Mesenchymal stem cell (in vitro differentiated cells and primary cell): ENCODE measurements around the gene PRKAR2A.

Experiments used
- DNase-seq: peaks from one replicate; pipeline ENCODE4 v3.0.0-alpha.2; 2013
- H2AFZ ChIP-seq: one replicate; pipeline ENCODE4 v1.6.1; 2013; ENCODE audit warnings: low read depth, mild to moderate bottlenecking, control low read depth, inconsistent platforms, low read length, moderate library complexity
- H2AK5ac ChIP-seq: 2 replicates; pipeline ENCODE4 v1.6.1; 2013; ENCODE audit warnings: low read length, moderate library complexity, mild to moderate bottlenecking, inconsistent platforms; ENCODE audit not compliant: severe bottlenecking
- H2BK120ac ChIP-seq: one replicate; pipeline ENCODE4 v1.6.1; 2013; ENCODE audit warnings: low read depth, mild to moderate bottlenecking, inconsistent platforms, low read length, moderate library complexity
- H2BK12ac ChIP-seq, 2 experiments: one replicate each; pipeline ENCODE4 v1.6.1; 2013; ENCODE audit warnings: inconsistent platforms in 2 of 2, low read length in 2 of 2, mild to moderate bottlenecking in 2 of 2, moderate library complexity in 2 of 2, control low read depth in 1 of 2
- H2BK15ac ChIP-seq: one replicate; pipeline ENCODE4 v1.6.1; 2013; ENCODE audit warnings: mild to moderate bottlenecking, low read depth, inconsistent platforms; ENCODE audit not compliant: poor library complexity, severe bottlenecking
- H2BK5ac ChIP-seq: 2 replicates; pipeline ENCODE4 v1.6.1; 2013; ENCODE audit warnings: low read depth, mild to moderate bottlenecking, low read length, control low read depth, inconsistent platforms; ENCODE audit not compliant: poor library complexity, severe bottlenecking
- H3K14ac ChIP-seq, 2 experiments: one replicate each; pipeline ENCODE4 v1.6.1; 2013; ENCODE audit warnings: inconsistent platforms in 2 of 2, low read length in 2 of 2, control low read depth in 1 of 2, mild to moderate bottlenecking in 1 of 2, moderate library complexity in 1 of 2
- H3K18ac ChIP-seq, 2 experiments: one replicate each; pipeline ENCODE4 v1.6.1; 2013; ENCODE audit warnings: inconsistent platforms in 2 of 2, low read length in 2 of 2, control low read depth in 1 of 2, low read depth in 1 of 2, mild to moderate bottlenecking in 1 of 2
- H3K23ac ChIP-seq, 2 experiments: one replicate each; pipeline ENCODE4 v1.6.1; 2013; ENCODE audit warnings: inconsistent platforms in 2 of 2, low read length in 2 of 2, mild to moderate bottlenecking in 2 of 2, moderate library complexity in 2 of 2, control low read depth in 1 of 2
- H3K27ac ChIP-seq: 2 replicates; pipeline ENCODE4 v1.5.1; 2013; ENCODE audit warnings: mild to moderate bottlenecking, moderate library complexity, low read length, control low read depth, inconsistent platforms; ENCODE audit not compliant: poor library complexity, severe bottlenecking
- H3K27me3 ChIP-seq, 2 experiments: 2 replicates each; pipeline versions ENCODE4 v1.6.1 to v1.7.0; 2013; ENCODE audit warnings: low read length in 2 of 2, mild to moderate bottlenecking in 2 of 2, moderate library complexity in 2 of 2, control low read depth in 1 of 2, inconsistent platforms in 1 of 2; ENCODE audit not compliant: control insufficient read depth in 1 of 2, insufficient read depth in 1 of 2
- H3K36me3 ChIP-seq, 2 experiments: 2 replicates each; pipeline versions ENCODE4 v1.6.1 to v1.7.0; 2013; ENCODE audit warnings: low read length in 2 of 2, control low read depth in 1 of 2, inconsistent platforms in 1 of 2, low read depth in 1 of 2, mild to moderate bottlenecking in 1 of 2; ENCODE audit not compliant: insufficient read depth in 2 of 2, control insufficient read depth in 1 of 2
- H3K4ac ChIP-seq, 2 experiments: one replicate each; pipeline ENCODE4 v1.6.1; 2013; ENCODE audit warnings: inconsistent platforms in 2 of 2, low read length in 2 of 2, mild to moderate bottlenecking in 2 of 2, moderate library complexity in 2 of 2, control low read depth in 1 of 2, low read depth in 1 of 2
- H3K4me1 ChIP-seq: 2 replicates; pipeline ENCODE4 v1.6.1; 2013; ENCODE audit warnings: low read depth, low read length, control low read depth; ENCODE audit not compliant: control insufficient read depth, insufficient read depth
- H3K4me2 ChIP-seq: 2 replicates; pipeline ENCODE4 v1.6.1; 2013; ENCODE audit warnings: low read length, mild to moderate bottlenecking, inconsistent platforms; ENCODE audit not compliant: poor library complexity, severe bottlenecking
- H3K4me3 ChIP-seq, 2 experiments: 2 replicates each; pipeline versions ENCODE4 v1.5.1 to v1.7.0; 2013; ENCODE audit warnings: low read length in 2 of 2, mild to moderate bottlenecking in 2 of 2, control low read depth in 1 of 2, low read depth in 1 of 2; ENCODE audit not compliant: insufficient read depth in 1 of 2
- H3K79me1 ChIP-seq: replicated peaks from 2 replicates; pipeline ENCODE4 v1.6.1; 2013; ENCODE audit warnings: mild to moderate bottlenecking, control low read depth, low read length, inconsistent platforms; ENCODE audit not compliant: poor library complexity, severe bottlenecking
- H3K9ac ChIP-seq: 2 replicates; pipeline ENCODE4 v1.7.0; 2013; ENCODE audit warnings: mild to moderate bottlenecking, low read length, moderate library complexity
- H3K9me3 ChIP-seq: 2 replicates; pipeline ENCODE4 v1.7.0; 2013; ENCODE audit warnings: mild to moderate bottlenecking, low read length; ENCODE audit not compliant: control insufficient read depth
- H4K8ac ChIP-seq: one replicate; pipeline ENCODE4 v1.6.1; 2013; ENCODE audit warnings: inconsistent platforms, mild to moderate bottlenecking, low read length, moderate library complexity
- H4K91ac ChIP-seq: one replicate; pipeline ENCODE4 v1.6.1; 2013; ENCODE audit warnings: mild to moderate bottlenecking, low read length, inconsistent platforms
- WGBS: methylation state at CpG from one replicate; pipeline ENCODE4 v1.1.7; 2013; ENCODE audit warnings: mixed read lengths; 5-methylcytosine and 5-hydroxymethylcytosine counted together

Gene PRKAR2A

DNA sequence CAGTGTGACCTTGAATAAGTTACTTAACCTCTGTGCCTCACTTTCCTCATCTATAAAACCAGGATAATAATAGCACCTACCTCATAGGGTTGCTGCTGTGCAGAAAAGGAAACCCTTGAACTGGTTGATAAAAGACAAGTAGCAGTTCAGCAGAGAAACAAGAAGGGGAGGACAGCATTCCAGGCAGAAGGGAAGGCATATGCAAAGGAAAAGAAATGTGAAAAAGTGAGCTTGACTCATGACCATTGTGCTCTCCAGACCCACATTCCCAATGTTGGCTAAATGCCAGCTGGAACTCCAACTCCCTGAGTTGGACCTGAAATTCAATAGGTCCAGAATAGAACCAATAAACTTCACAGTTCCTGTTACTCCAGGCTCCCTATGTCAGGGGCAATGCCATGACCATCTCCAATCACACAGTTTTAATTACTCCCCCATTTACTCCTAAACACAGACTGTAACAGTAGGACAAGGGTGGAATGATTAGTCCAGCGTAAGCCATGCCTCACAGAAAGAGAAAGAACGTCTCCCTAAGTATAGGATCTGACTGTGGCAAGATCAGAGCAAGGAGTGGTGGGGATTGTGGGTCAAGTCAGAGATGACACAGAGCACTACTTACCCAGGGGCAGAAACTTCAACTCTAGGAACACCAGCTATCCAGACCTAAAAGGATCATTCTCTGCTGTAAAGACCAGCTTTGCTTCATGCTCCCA, 26.9 kb downstream of the PRKAR2A start:
- no peak overlapping the region for H4K91ac ChIP-seq
- no peak overlapping the region for H3K9ac ChIP-seq
- peak overlapping the region in 1 of 2 experiments; percentile 20 for H3K14ac ChIP-seq
- H2BK12ac ChIP-seq = no peak overlapping the region
- no peak overlapping the region for H2AFZ ChIP-seq
- no peaks in the 10 kb centered on the region for H3K9me3 ChIP-seq
- H3K27me3 ChIP-seq = no peaks in the 10 kb centered on the region
- H2BK120ac ChIP-seq = no peak overlapping the region
- no peak overlapping the region for H2AK5ac ChIP-seq
- no peak overlapping the region for H2BK5ac ChIP-seq
- H3K27ac ChIP-seq = no peak overlapping the region
- H3K23ac ChIP-seq = peak overlapping the region in 1 of 2 experiments; percentile 36
- H3K18ac ChIP-seq = no peak overlapping the region
- H3K4ac ChIP-seq = no peak overlapping the region
- H4K8ac ChIP-seq = no peak overlapping the region
- peak overlapping the region in 1 of 2 experiments; percentile 22 for H3K4me3 ChIP-seq
- no peak overlapping the region for H2BK15ac ChIP-seq
- WGBS = no CpG with 5 or more reads among the region's 2 CpGs
- DNase-seq = peak; percentile 58
- no peak overlapping the region for H3K4me2 ChIP-seq
- no peaks in the 10 kb centered on the region for H3K4me1 ChIP-seq
- H3K79me1 ChIP-seq = peaks cover 28% of the 10 kb centered on the region
- peaks cover 0 to 3% of the 10 kb centered on the region in 2 experiments for H3K36me3 ChIP-seq

DNA sequence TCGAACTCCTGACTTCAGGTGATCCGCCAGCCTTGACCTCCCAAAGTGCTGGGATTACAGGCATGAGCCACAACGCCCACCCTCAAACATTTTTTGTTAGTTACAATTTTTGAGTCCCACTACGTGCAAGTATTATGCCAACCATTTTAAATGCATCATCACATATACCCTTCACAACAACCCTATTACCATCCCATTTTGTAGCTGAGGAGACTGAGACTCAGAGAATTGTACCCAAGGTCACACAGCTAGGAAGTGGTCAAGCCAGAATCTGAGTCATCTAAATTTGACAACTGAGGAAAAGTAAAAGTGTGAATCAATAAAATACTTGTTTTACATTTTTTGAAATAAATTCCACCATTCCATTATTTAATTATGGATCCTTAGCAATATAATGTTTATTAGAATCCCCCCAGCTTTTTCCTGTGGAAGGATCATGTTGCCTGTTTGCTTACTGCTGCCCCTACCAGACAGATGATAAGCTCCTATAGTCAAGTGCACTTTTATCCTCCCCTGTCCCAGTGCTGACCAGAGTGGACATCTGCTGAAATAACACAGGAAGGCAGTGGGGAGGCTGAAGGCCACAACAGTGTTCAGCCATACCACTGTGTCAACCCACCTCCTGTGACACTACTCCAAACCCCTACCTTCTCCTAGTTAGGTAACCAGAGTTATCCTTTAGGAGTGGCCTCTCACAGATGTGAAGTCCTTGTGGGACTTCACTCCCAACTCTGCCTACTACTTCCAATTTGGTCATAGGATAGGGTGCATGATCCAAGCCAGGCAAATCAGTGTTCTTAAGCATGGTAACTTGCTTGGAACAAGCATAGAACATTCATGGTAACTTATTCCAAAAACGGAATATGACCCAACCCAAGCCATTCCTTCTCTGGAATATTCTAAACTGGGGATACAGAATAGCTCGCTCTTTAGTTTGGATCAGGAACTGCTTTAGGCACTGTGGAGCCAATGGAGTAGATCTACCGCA, 28.1 kb downstream of the PRKAR2A start:
- no peak overlapping the region for H3K14ac ChIP-seq
- H4K91ac ChIP-seq = no peak overlapping the region
- H3K27ac ChIP-seq = no peak overlapping the region
- no peak overlapping the region for H3K23ac ChIP-seq
- no peak overlapping the region for H3K4me2 ChIP-seq
- H3K4me3 ChIP-seq = no peak overlapping the region
- H2AK5ac ChIP-seq = no peak overlapping the region
- no peak overlapping the region for H2BK15ac ChIP-seq
- no peaks in the 10 kb centered on the region for H3K4me1 ChIP-seq
- H3K18ac ChIP-seq = no peak overlapping the region
- peaks cover 25% of the 10 kb centered on the region for H3K79me1 ChIP-seq
- no peak for DNase-seq
- H3K9ac ChIP-seq = no peak overlapping the region
- WGBS = 97% methylated on average over 7 of the region's 7 CpGs
- H3K9me3 ChIP-seq = no peaks in the 10 kb centered on the region
- H3K4ac ChIP-seq = no peak overlapping the region
- H3K27me3 ChIP-seq = no peaks in the 10 kb centered on the region
- H4K8ac ChIP-seq = no peak overlapping the region
- H2BK120ac ChIP-seq = no peak overlapping the region
- H3K36me3 ChIP-seq = peaks cover 0 to 3% of the 10 kb centered on the region in 2 experiments
- H2BK12ac ChIP-seq = no peak overlapping the region
- no peak overlapping the region for H2AFZ ChIP-seq
- no peak overlapping the region for H2BK5ac ChIP-seq

DNA sequence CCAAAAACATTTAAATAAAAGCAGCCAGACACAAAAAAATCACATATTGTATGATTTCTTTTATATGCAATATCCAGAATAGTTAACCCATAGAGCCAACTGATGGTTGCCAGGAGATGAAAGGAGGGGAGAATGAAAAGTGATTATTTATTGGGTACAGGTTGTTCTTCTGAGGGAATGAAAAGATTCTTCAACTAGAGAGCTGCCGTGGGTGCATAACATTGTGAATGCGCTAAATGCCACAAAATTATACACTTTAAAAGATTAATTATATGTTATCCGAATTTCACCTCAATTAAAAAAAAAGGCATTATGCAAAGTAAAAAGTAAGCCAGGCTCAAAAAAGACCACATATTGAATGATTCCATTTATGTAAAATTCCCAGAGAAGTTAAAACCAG, 36.1 kb downstream of the PRKAR2A start:
- Histone ChIP-seq H2BK15ac (no peak overlapping the region), H3K4me2 (no peak overlapping the region), H3K18ac (no peak overlapping the region), H3K4me1 (no peaks in the 10 kb centered on the region), H3K36me3 (no peaks in the 10 kb centered on the region), H3K79me1 (peaks cover 23% of the 10 kb centered on the region), H4K8ac (no peak overlapping the region), H3K27ac (no peak overlapping the region), H3K27me3 (no peaks in the 10 kb centered on the region), H2AK5ac (no peak overlapping the region), H3K23ac (no peak overlapping the region), H2BK12ac (no peak overlapping the region), H2AFZ (no peak overlapping the region), H3K4me3 (no peak overlapping the region), H3K9me3 (no peaks in the 10 kb centered on the region), H2BK120ac (no peak overlapping the region), H3K4ac (no peak overlapping the region), H2BK5ac (no peak overlapping the region), H4K91ac (no peak overlapping the region), H3K9ac (no peak overlapping the region), H3K14ac (no peak overlapping the region)
- WGBS = no CpG with 5 or more reads among the region's 3 CpGs
- no peak for DNase-seq

DNA sequence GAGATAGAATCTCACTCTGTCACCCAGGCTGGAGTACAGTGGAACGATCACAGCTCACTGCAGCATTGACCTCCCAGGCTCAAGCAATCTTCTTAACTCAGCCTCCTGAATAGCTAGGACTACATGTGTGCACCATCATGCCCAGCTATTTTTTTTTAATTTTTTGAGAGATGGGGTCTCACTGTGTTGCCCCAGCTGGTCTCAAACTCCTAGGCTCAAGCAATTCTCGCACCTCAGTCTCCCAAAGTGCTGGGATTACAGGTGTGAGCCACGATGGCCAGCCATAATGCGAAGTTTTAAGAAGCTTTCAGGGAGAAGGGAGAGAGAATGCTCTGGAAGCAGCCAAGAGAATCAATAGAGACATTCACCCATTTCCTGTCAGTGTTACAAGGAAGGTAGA, 42.7 kb downstream of the PRKAR2A start:
- no peak overlapping the region for H3K4ac ChIP-seq
- no peak overlapping the region for H2BK12ac ChIP-seq
- H2BK120ac ChIP-seq = no peak overlapping the region
- H3K4me3 ChIP-seq = no peak overlapping the region
- H3K9me3 ChIP-seq = no peaks in the 10 kb centered on the region
- 98% methylated on average over 4 of the region's 4 CpGs for WGBS
- no peak overlapping the region for H3K23ac ChIP-seq
- H3K4me1 ChIP-seq = no peaks in the 10 kb centered on the region
- no peak overlapping the region for H3K4me2 ChIP-seq
- no peak overlapping the region for H2BK15ac ChIP-seq
- no peak overlapping the region for H3K18ac ChIP-seq
- H3K27me3 ChIP-seq = no peaks in the 10 kb centered on the region
- no peak overlapping the region for H3K9ac ChIP-seq
- no peak overlapping the region for H2AK5ac ChIP-seq
- peaks cover 11% of the 10 kb centered on the region for H3K79me1 ChIP-seq
- DNase-seq = no peak
- no peak overlapping the region for H4K8ac ChIP-seq
- H2BK5ac ChIP-seq = no peak overlapping the region
- H4K91ac ChIP-seq = no peak overlapping the region
- H2AFZ ChIP-seq = no peak overlapping the region
- no peak overlapping the region for H3K14ac ChIP-seq
- H3K36me3 ChIP-seq = peaks cover 0 to 12% of the 10 kb centered on the region in 2 experiments
- H3K27ac ChIP-seq = no peak overlapping the region
